ENCODE data around the gene SLC7A6.

The SLC7A6 gene

GRCh38 chr16:68348639-68349445 lies 84.5 kb downstream of the SLC7A6 start:
- no peak for DNase-seq

- no peak for DNase-seq
Measured at GRCh38 chr16:68349838-68350410, 85.6 kb downstream of the SLC7A6 start.

- DNase-seq: no peak
Measured at GRCh38 chr16:68350813-68351350, 86.6 kb downstream of the SLC7A6 start.
